CD4-positive, CD25-positive, alpha-beta regulatory T cell (primary cell): Measurements from ENCODE around the gene POU4F1. TPM values are rescaled to one million over a fixed set of nuclear protein-coding genes. Genes with fewer than 3 reads are reported as not detected.

ENCODE experiments used
- ATAC-seq, 2 donors: fragments of 150-1000 bp; cut with Tn5 transposase; one replicate each; pipeline ENCODE4 v1.10.0; 2021; ENCODE audit warnings: low read depth in 2 of 2, moderate number of reproducible peaks in 2 of 2, moderate library complexity in 1 of 2
- DNase-seq, 3 donors: peaks; one replicate each; pipeline versions ENCODE4 v3.0.0 to v3.0.0-alpha.2; 2012 to 2022; ENCODE audit warnings: mixed read lengths in 1 of 3
- H3K27ac ChIP-seq: one replicate; pipeline ENCODE4 v1.7.0; 2013; ENCODE audit warnings: mild to moderate bottlenecking, low read length; ENCODE audit not compliant: insufficient read depth, poor library complexity, severe bottlenecking
- H3K27me3 ChIP-seq: one replicate; pipeline ENCODE4 v1.7.0; 2013; ENCODE audit warnings: low read length; ENCODE audit not compliant: control insufficient read depth, insufficient read depth
- H3K36me3 ChIP-seq: one replicate; pipeline ENCODE4 v1.7.0; 2013; ENCODE audit warnings: mild to moderate bottlenecking, low read length, moderate library complexity; ENCODE audit not compliant: control insufficient read depth, insufficient read depth
- H3K4me1 ChIP-seq: 2 replicates; pipeline ENCODE4 v1.7.0; 2013; ENCODE audit warnings: mild to moderate bottlenecking, low read length; ENCODE audit not compliant: insufficient read depth, control insufficient read depth, poor library complexity, severe bottlenecking
- H3K4me3 ChIP-seq: one replicate; pipeline ENCODE4 v1.7.0; 2013; ENCODE audit warnings: low read depth, mild to moderate bottlenecking, low read length, moderate library complexity
- H3K9me3 ChIP-seq, 2 experiments: 1 replicate in 1 of 2; 2 replicates in 1 of 2; pipeline ENCODE4 v1.7.0; 2013; ENCODE audit warnings: low read length in 2 of 2, mild to moderate bottlenecking in 1 of 2, moderate library complexity in 1 of 2; ENCODE audit not compliant: control insufficient read depth in 2 of 2
- H3K27ac Mint-ChIP-seq, 3 donors: one replicate each; pipeline ENCODE4 v1.8.0; 2020 to 2022; ENCODE audit warnings: mild to moderate bottlenecking in 3 of 3, mixed read lengths in 3 of 3, moderate library complexity in 2 of 3
- H3K27me3 Mint-ChIP-seq: one replicate; pipeline ENCODE4 v1.8.0; 2022; ENCODE audit warnings: mild to moderate bottlenecking, mixed read lengths
- H3K36me3 Mint-ChIP-seq: one replicate; pipeline ENCODE4 v1.8.0; 2020; ENCODE audit warnings: mixed read lengths
- H3K4me1 Mint-ChIP-seq, 4 donors: one replicate each; pipeline ENCODE4 v1.8.0; 2020 to 2022; ENCODE audit warnings: mixed read lengths in 4 of 4, mild to moderate bottlenecking in 1 of 4
- H3K4me3 Mint-ChIP-seq, 4 donors: one replicate each; pipeline ENCODE4 v1.8.0; 2020 to 2022; ENCODE audit warnings: mild to moderate bottlenecking in 4 of 4, mixed read lengths in 4 of 4, moderate library complexity in 3 of 4
- H3K9me3 Mint-ChIP-seq, 7 donors: one replicate each; pipeline ENCODE4 v1.8.0; 2020 to 2022; ENCODE audit warnings: mixed read lengths in 7 of 7, mild to moderate bottlenecking in 3 of 7, moderate library complexity in 2 of 7
- polyA plus RNA-seq, 4 donors: library from polyadenylated mRNA; unstranded; fragments of 300-500 nt; fragmentation: Illumina TruSeq; gene quantifications; one replicate each; pipeline ENCODE4 v1.2.3, GENCODE V29; 2021
- total RNA-seq: library from RNA; stranded (reverse); gene quantifications from one replicate; pipeline ENCODE4 v1.2.3, GENCODE V29; 2022

Gene POU4F1
- total and polyA plus RNA-seq, 5 donors from 2014 or later: 0.22 TPM; not detected in 4

GRCh38 chr13:78576261-78576660 lies 27.1 kb downstream of the POU4F1 start:
- peaks cover 34% of the 10 kb centered on the region for H3K27me3 Mint-ChIP-seq
- H3K27me3 ChIP-seq: peaks cover 12% of the 10 kb centered on the region
- H3K27ac ChIP-seq: no peak overlapping the region
- H3K36me3 ChIP-seq: no peaks in the 10 kb centered on the region
- H3K27ac Mint-ChIP-seq: no peak overlapping the region
- no peaks in the 10 kb centered on the region for H3K36me3 Mint-ChIP-seq
- DNase-seq: no peak
- H3K4me3 ChIP-seq: no peak overlapping the region
- ATAC-seq: no peak
- no peaks in the 10 kb centered on the region for H3K4me1 ChIP-seq
- H3K9me3 ChIP-seq: no peaks in the 10 kb centered on the region
- peaks cover 0 to 3% (median 0%) of the 10 kb centered on the region in 7 donors for H3K9me3 Mint-ChIP-seq
- H3K4me3 Mint-ChIP-seq: no peak overlapping the region
- H3K4me1 Mint-ChIP-seq: no peaks in the 10 kb centered on the region

DNA sequence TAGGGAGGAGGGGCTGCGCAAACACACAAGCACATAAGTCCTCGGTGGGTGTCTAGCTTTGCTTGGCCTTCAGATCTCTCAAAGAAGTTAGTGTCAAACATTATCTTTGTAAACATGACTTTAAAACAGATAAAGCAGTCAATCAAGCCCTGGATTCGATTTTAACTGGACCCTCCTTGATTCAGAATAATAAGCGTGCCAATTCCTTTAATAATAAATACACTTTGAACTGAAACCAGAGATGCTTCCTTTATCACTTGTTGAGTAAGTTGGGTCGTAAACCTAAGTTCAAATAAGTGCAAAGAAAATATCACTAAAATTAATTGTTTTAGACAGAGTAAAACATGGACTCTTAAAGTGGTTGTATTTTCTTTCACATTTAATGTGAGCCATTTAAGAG lies 30.9 kb downstream of the POU4F1 start:
- Mint-ChIP-seq H3K4me3 (no peak overlapping the region), H3K27ac (no peak overlapping the region), H3K36me3 (no peaks in the 10 kb centered on the region), H3K27me3 (peaks cover 6% of the 10 kb centered on the region), H3K9me3 (peaks cover 0 to 3% (median 0%) of the 10 kb centered on the region in 7 donors), H3K4me1 (no peaks in the 10 kb centered on the region)
- no peaks in the 10 kb centered on the region for H3K4me1 ChIP-seq
- peaks cover 4% of the 10 kb centered on the region for H3K27me3 ChIP-seq
- DNase-seq (no peak), ATAC-seq (no peak)
- no peak overlapping the region for H3K4me3 ChIP-seq
- H3K36me3 ChIP-seq: no peaks in the 10 kb centered on the region
- H3K27ac ChIP-seq: no peak overlapping the region
- H3K9me3 ChIP-seq: no peaks in the 10 kb centered on the region

- no peak for DNase-seq
- H3K4me3 Mint-ChIP-seq: no peak overlapping the region
- ATAC-seq: no peak
Measured at GRCh38 chr13:78569029-78569428, 34.3 kb downstream of the POU4F1 start.

DNA sequence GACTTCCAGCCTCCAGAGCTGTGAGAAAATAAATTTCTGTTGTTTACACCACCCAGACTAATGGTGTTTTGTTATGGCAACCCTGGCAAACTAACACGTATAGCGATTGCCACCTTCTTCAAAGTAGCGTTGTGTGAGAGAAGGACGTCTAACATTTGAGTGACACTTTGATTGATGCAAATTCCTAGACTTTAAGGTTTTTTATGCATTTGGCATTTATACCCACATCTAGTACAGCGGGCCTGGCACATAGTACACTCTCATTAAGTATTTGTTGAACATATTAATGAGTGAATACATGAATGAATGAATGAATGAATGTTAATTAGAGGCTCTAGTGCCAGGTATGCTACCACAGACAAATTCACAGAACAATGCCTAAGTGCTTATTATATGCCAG lies 36.7 kb downstream of the POU4F1 start:
- Mint-ChIP-seq H3K27me3 (no peaks in the 10 kb centered on the region), H3K36me3 (no peaks in the 10 kb centered on the region), H3K4me3 (no peak overlapping the region), H3K9me3 (no peaks in the 10 kb centered on the region), H3K27ac (no peak overlapping the region), H3K4me1 (no peaks in the 10 kb centered on the region)
- DNase-seq (no peak), ATAC-seq (no peak)
- Histone ChIP-seq H3K27ac (no peak overlapping the region), H3K27me3 (peaks cover 4% of the 10 kb centered on the region), H3K4me1 (no peaks in the 10 kb centered on the region), H3K36me3 (no peaks in the 10 kb centered on the region), H3K9me3 (no peaks in the 10 kb centered on the region), H3K4me3 (no peak overlapping the region)

More at GRCh38 chr13:78569029-78569428, 34.3 kb downstream of the POU4F1 start:
- Mint-ChIP-seq H3K36me3 (no peaks in the 10 kb centered on the region), H3K27me3 (no peaks in the 10 kb centered on the region), H3K4me1 (no peaks in the 10 kb centered on the region), H3K27ac (no peak overlapping the region), H3K9me3 (no peaks in the 10 kb centered on the region)
- Histone ChIP-seq H3K36me3 (no peaks in the 10 kb centered on the region), H3K4me3 (no peak overlapping the region), H3K27ac (no peak overlapping the region), H3K27me3 (peaks cover 4% of the 10 kb centered on the region), H3K9me3 (no peaks in the 10 kb centered on the region), H3K4me1 (no peaks in the 10 kb centered on the region)

- no peaks in the 10 kb centered on the region for H3K4me1 ChIP-seq
- no peak overlapping the region for H3K27ac Mint-ChIP-seq
- no peaks in the 10 kb centered on the region for H3K9me3 ChIP-seq
- ATAC-seq (no peak), DNase-seq (no peak)
- H3K36me3 Mint-ChIP-seq: no peaks in the 10 kb centered on the region
- no peak overlapping the region for H3K27ac ChIP-seq
- no peak overlapping the region for H3K4me3 ChIP-seq
- H3K4me3 Mint-ChIP-seq: no peak overlapping the region
- H3K4me1 Mint-ChIP-seq: no peaks in the 10 kb centered on the region
- H3K9me3 Mint-ChIP-seq: no peaks in the 10 kb centered on the region
- H3K27me3 ChIP-seq: peaks cover 5% of the 10 kb centered on the region
- H3K27me3 Mint-ChIP-seq: no peaks in the 10 kb centered on the region
- H3K36me3 ChIP-seq: no peaks in the 10 kb centered on the region
Measured at GRCh38 chr13:78562237-78562889, 41.0 kb downstream of the POU4F1 start.

Other genes with a start within 250 kb of the POU4F1 start
- 5.4 TPM for gene OBI1, start 55.6 kb upstream of the POU4F1 start, total RNA-seq
- gene OBI1, start 55.6 kb upstream of the POU4F1 start, polyA plus RNA-seq: 10 to 100 TPM; 10.5 to 14.3 (median 11.5) TPM